ENCODE data around the gene FAM47E.

DNA sequence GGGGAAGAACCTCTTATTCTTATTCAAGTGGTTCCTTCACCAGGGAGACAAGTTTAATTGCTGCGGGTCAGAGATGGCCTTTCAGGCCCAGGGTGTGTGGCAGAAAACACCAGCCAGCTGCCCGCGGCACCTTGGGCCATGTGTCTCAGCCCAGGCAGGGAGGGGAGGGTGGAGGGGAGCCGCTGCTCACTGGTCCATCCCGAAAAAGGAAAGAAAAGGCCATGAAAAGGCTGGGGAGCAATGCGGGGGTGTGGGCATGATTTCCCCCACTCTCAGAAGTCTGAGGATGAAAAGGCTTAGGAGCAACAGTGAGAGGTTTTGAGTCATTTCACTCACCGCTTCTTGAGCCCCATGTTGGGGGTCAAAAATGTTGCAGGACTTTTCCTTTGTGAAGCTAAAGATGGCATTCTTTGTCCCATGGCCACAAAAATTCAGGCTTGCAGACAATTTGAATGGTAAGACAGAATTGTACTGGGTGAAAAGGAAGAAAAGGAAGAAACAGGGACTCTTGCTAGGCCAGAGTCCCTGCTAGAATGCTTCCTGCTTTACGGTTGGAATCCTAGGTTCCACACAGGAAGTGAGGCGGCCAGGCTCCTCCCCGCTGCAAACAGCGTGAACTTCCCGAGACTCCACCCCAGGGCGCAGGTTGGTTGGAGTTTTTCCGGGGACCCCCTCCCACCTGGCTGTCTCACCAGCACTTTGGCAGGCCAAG, 17.4 kb upstream of the FAM47E start:
- TF ChIP-seq, protein P1, sequence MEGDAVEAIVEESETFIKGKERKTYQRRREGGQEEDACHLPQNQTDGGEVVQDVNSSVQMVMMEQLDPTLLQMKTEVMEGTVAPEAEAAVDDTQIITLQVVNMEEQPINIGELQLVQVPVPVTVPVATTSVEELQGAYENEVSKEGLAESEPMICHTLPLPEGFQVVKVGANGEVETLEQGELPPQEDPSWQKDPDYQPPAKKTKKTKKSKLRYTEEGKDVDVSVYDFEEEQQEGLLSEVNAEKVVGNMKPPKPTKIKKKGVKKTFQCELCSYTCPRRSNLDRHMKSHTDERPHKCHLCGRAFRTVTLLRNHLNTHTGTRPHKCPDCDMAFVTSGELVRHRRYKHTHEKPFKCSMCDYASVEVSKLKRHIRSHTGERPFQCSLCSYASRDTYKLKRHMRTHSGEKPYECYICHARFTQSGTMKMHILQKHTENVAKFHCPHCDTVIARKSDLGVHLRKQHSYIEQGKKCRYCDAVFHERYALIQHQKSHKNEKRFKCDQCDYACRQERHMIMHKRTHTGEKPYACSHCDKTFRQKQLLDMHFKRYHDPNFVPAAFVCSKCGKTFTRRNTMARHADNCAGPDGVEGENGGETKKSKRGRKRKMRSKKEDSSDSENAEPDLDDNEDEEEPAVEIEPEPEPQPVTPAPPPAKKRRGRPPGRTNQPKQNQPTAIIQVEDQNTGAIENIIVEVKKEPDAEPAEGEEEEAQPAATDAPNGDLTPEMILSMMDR (IDR thresholded peaks at IDR 0.05): no peak
- TF ChIP-seq EZH2 (IDR thresholded peaks at IDR 0.05; ENCODE audit: borderline replicate concordance, insufficient read depth, low read depth, low read length, poor library complexity, severe bottlenecking): no peak
